Measurements from ENCODE around the gene TMEM53.

TMEM53 gene

GRCh38 chr1:44648529-44649250 is 25.6 kb downstream of the TMEM53 start:
- Histone ChIP-seq H3K36me3 (ENCODE audit: control insufficient read depth, insufficient read depth, low read length) (peaks cover 36% of the 10 kb centered on the region), H3K9me3 (ENCODE audit: control insufficient read depth, low read length) (no peaks in the 10 kb centered on the region), H3K27me3 (ENCODE audit: control insufficient read depth, insufficient read depth, low read length, poor library complexity, severe bottlenecking) (no peaks in the 10 kb centered on the region), H3K27ac (ENCODE audit: insufficient read depth, low read depth, low read length, poor library complexity, severe bottlenecking) (no peak overlapping the region), H3K4me1 (ENCODE audit: control insufficient read depth, insufficient read depth, low read length) (peaks cover 13% of the 10 kb centered on the region), H3K4me3 (ENCODE audit: insufficient read depth, low read depth, low read length) (no peak overlapping the region)
- 93 to 94% methylated on average over 13 of the region's 13 CpGs for WGBS, 2 experiments

GRCh38 chr1:44647896-44648295 is 26.4 kb downstream of the TMEM53 start:
- H3K27ac ChIP-seq (ENCODE audit: insufficient read depth, low read depth, low read length, poor library complexity, severe bottlenecking) = no peak overlapping the region
- H3K9me3 ChIP-seq (ENCODE audit: control insufficient read depth, low read length) = no peaks in the 10 kb centered on the region
- no peaks in the 10 kb centered on the region for H3K27me3 ChIP-seq (ENCODE audit: control insufficient read depth, insufficient read depth, low read length, poor library complexity, severe bottlenecking)
- peaks cover 13% of the 10 kb centered on the region for H3K4me1 ChIP-seq (ENCODE audit: control insufficient read depth, insufficient read depth, low read length)
- 91% methylated on average over 2 of the region's 2 CpGs for WGBS, 2 experiments
- H3K4me3 ChIP-seq (ENCODE audit: insufficient read depth, low read depth, low read length) = no peak overlapping the region
- peaks cover 36% of the 10 kb centered on the region for H3K36me3 ChIP-seq (ENCODE audit: control insufficient read depth, insufficient read depth, low read length)

GRCh38 chr1:44646261-44647110 is 27.8 kb downstream of the TMEM53 start:
- Histone ChIP-seq H3K4me3 (ENCODE audit: insufficient read depth, low read depth, low read length) (no peak overlapping the region), H3K9me3 (ENCODE audit: control insufficient read depth, low read length) (no peaks in the 10 kb centered on the region), H3K4me1 (ENCODE audit: control insufficient read depth, insufficient read depth, low read length) (peaks cover 13% of the 10 kb centered on the region), H3K27me3 (ENCODE audit: control insufficient read depth, insufficient read depth, low read length, poor library complexity, severe bottlenecking) (no peaks in the 10 kb centered on the region), H3K27ac (ENCODE audit: insufficient read depth, low read depth, low read length, poor library complexity, severe bottlenecking) (no peak overlapping the region), H3K36me3 (ENCODE audit: control insufficient read depth, insufficient read depth, low read length) (peaks cover 39% of the 10 kb centered on the region)
- WGBS, 2 experiments = 96 to 97% methylated on average over 28 of the region's 28 CpGs

- H3K9me3 ChIP-seq (ENCODE audit: control insufficient read depth, low read length) = no peaks in the 10 kb centered on the region
- 92 to 94% methylated on average over 18 of the region's 18 CpGs for WGBS, 2 experiments
- H3K36me3 ChIP-seq (ENCODE audit: control insufficient read depth, insufficient read depth, low read length) = peaks cover 39% of the 10 kb centered on the region
- peaks cover 11% of the 10 kb centered on the region for H3K4me1 ChIP-seq (ENCODE audit: control insufficient read depth, insufficient read depth, low read length)
- no peak overlapping the region for H3K27ac ChIP-seq (ENCODE audit: insufficient read depth, low read depth, low read length, poor library complexity, severe bottlenecking)
- no peak overlapping the region for H3K4me3 ChIP-seq (ENCODE audit: insufficient read depth, low read depth, low read length)
- no peaks in the 10 kb centered on the region for H3K27me3 ChIP-seq (ENCODE audit: control insufficient read depth, insufficient read depth, low read length, poor library complexity, severe bottlenecking)
These were observed 28.6 kb downstream of the TMEM53 start for GRCh38 chr1:44645476-44646244.

GRCh38 chr1:44644806-44645205 is 29.5 kb downstream of the TMEM53 start:
- WGBS, 2 experiments = 95 to 99% methylated on average over 7 of the region's 7 CpGs
- Histone ChIP-seq H3K4me3 (ENCODE audit: insufficient read depth, low read depth, low read length) (no peak overlapping the region), H3K9me3 (ENCODE audit: control insufficient read depth, low read length) (no peaks in the 10 kb centered on the region), H3K27ac (ENCODE audit: insufficient read depth, low read depth, low read length, poor library complexity, severe bottlenecking) (no peak overlapping the region), H3K27me3 (ENCODE audit: control insufficient read depth, insufficient read depth, low read length, poor library complexity, severe bottlenecking) (no peaks in the 10 kb centered on the region), H3K4me1 (ENCODE audit: control insufficient read depth, insufficient read depth, low read length) (peaks cover 4% of the 10 kb centered on the region), H3K36me3 (ENCODE audit: control insufficient read depth, insufficient read depth, low read length) (peaks cover 39% of the 10 kb centered on the region)

GRCh38 chr1:44643721-44644334 is 30.5 kb downstream of the TMEM53 start:
- 93 to 95% methylated on average over 9 of the region's 9 CpGs for WGBS, 2 experiments
- Histone ChIP-seq H3K36me3 (ENCODE audit: control insufficient read depth, insufficient read depth, low read length) (peaks cover 36% of the 10 kb centered on the region), H3K4me1 (ENCODE audit: control insufficient read depth, insufficient read depth, low read length) (peaks cover 4% of the 10 kb centered on the region), H3K27me3 (ENCODE audit: control insufficient read depth, insufficient read depth, low read length, poor library complexity, severe bottlenecking) (no peaks in the 10 kb centered on the region), H3K4me3 (ENCODE audit: insufficient read depth, low read depth, low read length) (no peak overlapping the region), H3K27ac (ENCODE audit: insufficient read depth, low read depth, low read length, poor library complexity, severe bottlenecking) (no peak overlapping the region), H3K9me3 (ENCODE audit: control insufficient read depth, low read length) (no peaks in the 10 kb centered on the region)

GRCh38 chr1:44642925-44643324 is 31.4 kb downstream of the TMEM53 start:
- H3K27ac ChIP-seq (ENCODE audit: insufficient read depth, low read depth, low read length, poor library complexity, severe bottlenecking) = no peak overlapping the region

GRCh38 chr1:44642255-44642654 is 32.0 kb downstream of the TMEM53 start:
- Histone ChIP-seq H3K36me3 (ENCODE audit: control insufficient read depth, insufficient read depth, low read length) (peaks cover 32% of the 10 kb centered on the region), H3K27me3 (ENCODE audit: control insufficient read depth, insufficient read depth, low read length, poor library complexity, severe bottlenecking) (no peaks in the 10 kb centered on the region)
- WGBS, 2 experiments = 95% methylated on average over 2 of the region's 2 CpGs

More at GRCh38 chr1:44642925-44643324, 31.4 kb downstream of the TMEM53 start:
- H3K4me1 ChIP-seq (ENCODE audit: control insufficient read depth, insufficient read depth, low read length) = peaks cover 6% of the 10 kb centered on the region
- no peaks in the 10 kb centered on the region for H3K27me3 ChIP-seq (ENCODE audit: control insufficient read depth, insufficient read depth, low read length, poor library complexity, severe bottlenecking)
- H3K36me3 ChIP-seq (ENCODE audit: control insufficient read depth, insufficient read depth, low read length) = peaks cover 32% of the 10 kb centered on the region
- H3K4me3 ChIP-seq (ENCODE audit: insufficient read depth, low read depth, low read length) = no peak overlapping the region
- 92% methylated on average over 3 of the region's 3 CpGs for WGBS, 2 experiments
- no peaks in the 10 kb centered on the region for H3K9me3 ChIP-seq (ENCODE audit: control insufficient read depth, low read length)

GRCh38 chr1:44641126-44642102 is 32.9 kb downstream of the TMEM53 start:
- H3K4me3 ChIP-seq (ENCODE audit: insufficient read depth, low read depth, low read length) = no peak overlapping the region
- H3K4me1 ChIP-seq (ENCODE audit: control insufficient read depth, insufficient read depth, low read length) = peaks cover 18% of the 10 kb centered on the region
- WGBS, 2 experiments = 95% methylated on average over 12 of the region's 12 CpGs
- H3K9me3 ChIP-seq (ENCODE audit: control insufficient read depth, low read length) = no peaks in the 10 kb centered on the region
- H3K36me3 ChIP-seq (ENCODE audit: control insufficient read depth, insufficient read depth, low read length) = peaks cover 29% of the 10 kb centered on the region
- no peak overlapping the region for H3K27ac ChIP-seq (ENCODE audit: insufficient read depth, low read depth, low read length, poor library complexity, severe bottlenecking)
- no peaks in the 10 kb centered on the region for H3K27me3 ChIP-seq (ENCODE audit: control insufficient read depth, insufficient read depth, low read length, poor library complexity, severe bottlenecking)

More at GRCh38 chr1:44642255-44642654, 32.0 kb downstream of the TMEM53 start:
- Histone ChIP-seq H3K4me3 (ENCODE audit: insufficient read depth, low read depth, low read length) (no peak overlapping the region), H3K27ac (ENCODE audit: insufficient read depth, low read depth, low read length, poor library complexity, severe bottlenecking) (no peak overlapping the region), H3K4me1 (ENCODE audit: control insufficient read depth, insufficient read depth, low read length) (peaks cover 10% of the 10 kb centered on the region), H3K9me3 (ENCODE audit: control insufficient read depth, low read length) (no peaks in the 10 kb centered on the region)
